ENCODE measurements around the gene MTX1. TPM values are rescaled to one million over a fixed set of nuclear protein-coding genes. Genes with fewer than 3 reads are reported as not detected.
"Not testable (repeated sequence)": the region's sequence is repeated elsewhere in the genome, so short reads cannot be mapped to it uniquely, and the experiment has no call there.

Gene MTX1
- total RNA-seq, 6 experiments from 2014 or later = 20.0 to 50.7 (median 23.9) TPM

DNA sequence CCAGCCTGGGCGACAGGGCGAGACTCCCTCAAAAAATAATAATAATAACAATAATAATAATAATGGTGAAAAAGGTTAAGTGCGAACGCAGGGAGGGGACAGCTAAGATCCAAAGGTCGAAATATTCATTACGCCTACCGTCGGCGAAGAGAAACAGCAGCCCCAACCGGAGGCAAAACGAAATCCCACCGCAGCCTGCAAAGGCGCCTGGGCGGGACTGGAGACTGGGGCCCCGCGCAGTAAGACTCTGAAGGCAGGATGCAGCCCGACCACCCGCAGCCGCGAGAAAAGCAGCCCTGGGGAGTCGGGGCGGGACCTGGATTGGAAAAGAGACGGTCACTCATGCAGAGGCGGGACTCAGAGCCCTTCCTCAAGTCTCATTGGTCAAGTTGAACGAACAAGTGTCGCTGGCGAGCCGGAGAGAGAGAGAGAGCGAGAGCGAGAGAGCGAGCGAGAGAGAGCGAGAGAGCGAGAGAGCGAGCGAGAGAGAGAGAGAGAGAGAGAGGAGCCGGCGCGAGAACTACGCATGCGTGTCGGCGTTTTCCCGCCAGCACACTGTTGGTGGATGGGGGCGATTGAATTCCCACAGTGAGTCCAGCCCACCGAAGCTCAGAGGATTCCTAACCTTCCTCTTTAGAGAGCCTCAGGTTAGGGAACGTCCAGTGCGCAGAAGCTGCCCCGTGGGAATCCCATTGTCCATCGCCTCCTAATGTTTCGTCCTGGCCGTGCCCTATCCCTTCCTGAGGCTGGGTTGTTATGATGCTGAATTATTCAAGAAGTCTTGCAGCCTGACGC is 36.1 kb downstream of the MTX1 start:
- peak overlapping the region; percentile 77 to 89 (median 85) for H3K27ac ChIP-seq
- ATAC-seq = peak; percentile 89 to 94 (median 94)
- WGBS (ENCODE audit: insufficient coverage, low coverage, low lambda C conversion rate, missing lambda C conversion rate) = 1% methylated on average over 26 of the region's 53 CpGs
- H3K27me3 ChIP-seq = no peaks in the 10 kb centered on the region
- DNase-seq = peak; percentile 95 to 98 (median 98)
- peaks cover 0 to 2% (median 0%) of the 10 kb centered on the region in 4 donors for H3K9me3 ChIP-seq
- H3K4me1 ChIP-seq = peaks cover 0 to 12% (median 2%) of the 10 kb centered on the region in 4 donors
- H3K36me3 ChIP-seq = no peaks in the 10 kb centered on the region
- H3K4me3 ChIP-seq = peak overlapping the region; percentile 58 to 72 (median 64)
- TF ChIP-seq POLR2A (IDR thresholded peaks at IDR 0.05) (peak; percentile 89), CTCF (IDR thresholded peaks at IDR 0.05) (peak in 1 of 4 donors; percentile 91)
- intact Hi-C loops (cut with DNase I) = no loop called here

DNA sequence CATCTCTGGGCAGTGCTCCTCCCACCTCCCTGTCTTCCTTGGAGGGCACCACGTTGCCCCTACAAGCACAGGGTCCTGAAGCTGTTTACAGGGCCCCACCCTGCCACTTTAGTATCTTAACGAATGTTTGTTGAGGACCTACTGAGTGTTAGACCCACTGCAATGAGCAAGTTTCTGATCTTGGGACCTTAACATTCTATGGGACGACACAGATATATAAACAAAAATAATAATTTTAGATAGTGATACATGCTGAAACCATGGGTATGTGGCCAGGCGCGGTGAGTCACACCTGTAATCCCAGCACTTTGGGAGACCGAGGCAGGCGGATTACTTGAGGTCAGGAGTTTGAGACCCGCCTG is 36.6 kb downstream of the MTX1 start:
- Histone ChIP-seq H3K27me3 (no peaks in the 10 kb centered on the region), H3K27ac (peak overlapping the region; percentile 11 to 89 (median 21))
- WGBS (ENCODE audit: insufficient coverage, low coverage, low lambda C conversion rate, missing lambda C conversion rate) = 70% methylated on average over 8 of the region's 8 CpGs

DNA sequence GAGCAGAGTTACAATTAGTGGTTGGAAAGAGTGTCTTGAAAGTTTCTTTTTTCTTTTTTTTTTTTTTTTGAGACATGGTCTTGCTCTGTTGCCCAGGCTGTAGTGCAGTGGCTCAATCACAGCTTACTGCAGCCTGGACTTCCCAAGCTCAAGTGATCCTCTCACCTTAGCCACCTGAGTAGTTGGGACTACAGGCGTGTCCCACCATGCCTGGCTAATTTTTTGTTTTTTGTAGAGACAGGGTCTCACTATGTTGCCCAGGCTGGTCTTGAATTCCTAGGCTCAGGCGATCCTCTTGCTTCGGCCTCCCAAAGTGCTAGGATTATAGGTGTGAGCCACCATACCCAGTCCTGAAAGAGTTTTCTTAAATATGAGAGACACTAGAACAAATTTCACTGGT is 38.3 kb downstream of the MTX1 start:
- WGBS (ENCODE audit: insufficient coverage, low coverage, low lambda C conversion rate, missing lambda C conversion rate) = 86% methylated on average over 3 of the region's 3 CpGs
- intact Hi-C loops (cut with DNase I) = not testable (repeated sequence)

More for the DNA sequence above, 36.6 kb downstream of the MTX1 start:
- ATAC-seq = no peak
- intact Hi-C loops (cut with DNase I) = no loop called here
- DNase-seq = no peak
- Histone ChIP-seq H3K36me3 (no peaks in the 10 kb centered on the region), H3K4me3 (peak overlapping the region in 2 of 3 donors; percentile 64 to 72), H3K9me3 (peaks cover 0 to 2% (median 0%) of the 10 kb centered on the region in 4 donors), H3K4me1 (peaks cover 0 to 12% (median 2%) of the 10 kb centered on the region in 4 donors)
- no peak for TF ChIP-seq CTCF (IDR thresholded peaks at IDR 0.05)
- no peak for TF ChIP-seq POLR2A (IDR thresholded peaks at IDR 0.05)

GRCh38 chr1:155247667-155248553 is 39.4 kb downstream of the MTX1 start:
- H3K27ac ChIP-seq = no peak overlapping the region
- 84% methylated on average over 14 of the region's 26 CpGs for WGBS (ENCODE audit: insufficient coverage, low coverage, low lambda C conversion rate, missing lambda C conversion rate)
- TF ChIP-seq POLR2A (IDR thresholded peaks at IDR 0.05) (no peak), CTCF (IDR thresholded peaks at IDR 0.05) (no peak)
- peaks cover 0 to 2% (median 0%) of the 10 kb centered on the region in 4 donors for H3K9me3 ChIP-seq
- ATAC-seq = no peak
- H3K27me3 ChIP-seq = no peaks in the 10 kb centered on the region
- intact Hi-C loops (cut with DNase I) = no loop called here
- H3K4me1 ChIP-seq = peaks cover 0 to 8% (median 2%) of the 10 kb centered on the region in 4 donors
- DNase-seq = no peak
- no peak overlapping the region for H3K4me3 ChIP-seq
- H3K36me3 ChIP-seq = no peaks in the 10 kb centered on the region

More for the DNA sequence above, 38.3 kb downstream of the MTX1 start:
- not testable (repeated sequence) for DNase-seq, H3K27me3 ChIP-seq, H3K4me3 ChIP-seq, H3K27ac ChIP-seq, H3K36me3 ChIP-seq, H3K9me3 ChIP-seq, ATAC-seq, H3K4me1 ChIP-seq
